Stimulated activated naive B cell treated with anti-CD40 and anti-IgM and Interleukin-4, amounts not matched to agents 10 μg/mL and 1 μg/mL and 100 μg/mL, for 72 hours (primary cell): ENCODE measurements around the gene TMEM151A.
"Not testable (repeated sequence)": the region's sequence is repeated elsewhere in the genome, so short reads cannot be mapped to it uniquely, and the experiment has no call there.

Experiments used
- ATAC-seq, 2 donors: fragments of 150-1000 bp; cut with Tn5 transposase; replicated peaks; 2 replicates each; pipeline ENCODE4 v1.10.0; 2021; ENCODE audit warnings: moderate library complexity in 1 of 2
- DNase-seq: peaks from one replicate; pipeline ENCODE4 v3.0.0; 2021
- H3K27ac Mint-ChIP-seq: one replicate; pipeline ENCODE4 v1.8.0; 2022; ENCODE audit warnings: mild to moderate bottlenecking, mixed read lengths
- H3K27me3 Mint-ChIP-seq, 2 donors: one replicate each; pipeline ENCODE4 v1.8.0; 2022; ENCODE audit warnings: mixed read lengths in 2 of 2
- H3K36me3 Mint-ChIP-seq, 2 donors: one replicate each; pipeline ENCODE4 v1.8.0; 2022; ENCODE audit warnings: mixed read lengths in 2 of 2, mild to moderate bottlenecking in 1 of 2
- H3K4me1 Mint-ChIP-seq, 2 donors: one replicate each; pipeline ENCODE4 v1.8.0; 2022; ENCODE audit warnings: mixed read lengths in 2 of 2, mild to moderate bottlenecking in 1 of 2
- H3K4me3 Mint-ChIP-seq, 2 donors: one replicate each; pipeline ENCODE4 v1.8.0; 2022; ENCODE audit warnings: mild to moderate bottlenecking in 2 of 2, mixed read lengths in 2 of 2, moderate library complexity in 1 of 2
- H3K9me3 Mint-ChIP-seq, 2 donors: one replicate each; pipeline ENCODE4 v1.8.0; 2022; ENCODE audit warnings: mixed read lengths in 2 of 2, mild to moderate bottlenecking in 1 of 2

TMEM151A gene

DNA sequence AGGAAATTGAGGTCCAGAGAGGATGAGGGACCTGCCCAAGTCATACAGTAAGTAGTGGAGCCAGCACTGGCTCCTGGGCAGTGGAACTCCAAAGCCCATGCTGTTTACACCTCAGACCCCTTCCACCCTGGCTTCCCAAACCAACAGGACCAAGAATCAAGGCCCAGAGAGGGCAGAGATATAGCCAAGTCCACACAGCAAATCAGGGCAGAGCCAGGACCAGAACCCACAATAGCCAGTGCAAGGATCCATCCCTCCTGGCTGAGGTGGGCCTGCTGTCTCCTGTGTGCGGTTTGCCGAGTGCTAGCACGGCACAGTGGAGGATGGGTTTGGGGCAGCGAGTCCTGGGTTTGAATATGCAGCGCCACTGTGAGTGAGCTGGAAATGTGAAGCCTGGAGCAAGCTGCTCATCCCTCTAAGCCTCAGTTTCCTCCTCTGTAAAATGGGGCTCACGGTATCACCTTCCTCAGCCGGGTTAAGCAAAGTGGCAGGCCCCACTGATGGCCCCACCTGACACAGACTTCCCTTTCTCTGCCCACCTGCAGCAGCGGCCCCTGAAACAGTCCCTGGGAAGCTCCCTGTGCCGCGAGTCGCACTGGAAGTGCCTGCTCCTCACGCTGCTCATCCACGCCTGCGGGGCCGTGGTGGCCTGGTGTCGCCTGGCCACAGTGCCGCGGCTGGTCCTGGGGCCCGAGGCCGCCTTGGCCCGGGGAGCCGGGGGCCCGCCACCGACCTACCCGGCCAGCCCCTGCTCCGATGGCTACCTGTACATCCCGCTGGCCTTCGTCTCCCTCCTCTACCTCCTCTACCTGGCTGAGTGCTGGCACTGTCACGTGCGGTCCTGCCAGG lies 2.3 kb downstream of the TMEM151A start:
- Mint-ChIP-seq H3K27me3 (peaks cover 22 to 27% of the 10 kb centered on the region in 2 donors), H3K4me3 (no peak overlapping the region), H3K27ac (no peak overlapping the region), H3K4me1 (peaks cover 13 to 14% of the 10 kb centered on the region in 2 donors), H3K36me3 (no peaks in the 10 kb centered on the region), H3K9me3 (no peaks in the 10 kb centered on the region)
- no peak for ATAC-seq
- DNase-seq: no peak

DNA sequence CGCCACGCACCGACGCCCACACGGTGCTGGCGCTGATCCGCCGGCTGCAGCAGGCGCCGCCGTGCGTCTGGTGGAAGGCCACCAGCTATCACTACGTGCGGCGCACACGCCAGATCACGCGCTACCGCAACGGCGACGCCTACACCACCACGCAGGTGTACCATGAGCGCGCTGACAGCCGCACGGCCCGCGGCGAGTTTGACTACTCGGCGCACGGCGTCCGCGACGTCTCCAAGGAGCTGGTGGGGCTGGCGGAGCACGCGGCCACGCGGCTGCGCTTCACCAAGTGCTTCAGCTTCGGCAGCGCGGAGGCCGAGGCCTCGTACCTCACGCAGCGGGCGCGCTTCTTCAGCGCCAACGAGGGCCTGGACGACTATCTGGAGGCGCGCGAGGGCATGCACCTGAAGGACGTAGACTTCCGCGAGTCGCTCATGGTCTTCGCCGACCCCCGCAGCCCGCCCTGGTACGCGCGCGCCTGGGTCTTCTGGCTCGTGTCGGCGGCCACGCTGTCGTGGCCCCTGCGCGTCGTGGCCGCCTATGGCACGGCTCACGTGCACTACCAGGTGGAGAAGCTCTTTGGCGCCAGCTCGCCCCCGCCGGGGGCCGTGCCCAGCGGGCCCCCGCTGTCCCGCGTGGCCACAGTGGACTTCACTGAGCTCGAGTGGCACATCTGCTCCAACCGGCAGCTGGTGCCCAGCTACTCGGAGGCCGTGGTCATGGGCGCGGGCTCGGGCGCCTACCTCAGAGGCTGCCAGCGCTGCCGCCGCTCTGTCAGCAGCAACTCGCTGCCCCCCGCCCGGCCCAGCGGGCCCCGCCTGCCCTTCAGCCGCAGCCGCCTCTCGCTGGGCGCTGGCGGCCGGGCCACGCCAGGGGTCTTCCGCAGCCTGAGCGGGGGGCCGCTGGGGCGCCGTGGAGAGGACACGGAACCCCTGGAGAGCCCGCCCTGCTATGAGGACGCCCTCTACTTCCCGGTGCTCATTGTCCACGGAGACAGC lies 3.2 kb downstream of the TMEM151A start:
- DNase-seq (no peak), ATAC-seq (no peak)
- no peaks in the 10 kb centered on the region for H3K9me3 Mint-ChIP-seq
- no peak overlapping the region for H3K4me3 Mint-ChIP-seq
- H3K27ac Mint-ChIP-seq: no peak overlapping the region
- H3K36me3 Mint-ChIP-seq: no peaks in the 10 kb centered on the region
- peaks cover 5 to 9% of the 10 kb centered on the region in 2 donors for H3K4me1 Mint-ChIP-seq
- peaks cover 22 to 27% of the 10 kb centered on the region in 2 donors for H3K27me3 Mint-ChIP-seq

DNA sequence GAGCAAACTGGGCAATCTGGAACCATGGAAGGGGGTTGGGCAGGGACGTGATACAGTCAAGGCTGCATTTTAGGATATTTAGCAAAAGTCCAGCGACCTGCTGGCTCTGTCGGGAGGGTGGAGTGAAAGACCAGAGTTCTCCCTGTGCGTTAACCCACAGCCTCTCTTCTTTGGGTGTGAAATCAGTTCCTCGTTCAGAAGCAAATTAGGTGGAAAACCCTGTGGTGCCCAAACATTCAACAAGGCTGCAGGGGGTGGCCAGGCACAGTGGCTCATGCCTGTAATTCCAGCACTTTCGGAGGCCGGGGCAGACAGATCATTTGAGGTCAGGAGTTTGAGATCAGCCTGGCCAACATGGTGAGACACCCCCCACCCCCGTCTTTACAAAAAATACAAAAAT lies 5.9 kb downstream of the TMEM151A start:
- no peak for ATAC-seq
- Mint-ChIP-seq H3K27ac (no peak overlapping the region), H3K36me3 (no peaks in the 10 kb centered on the region), H3K4me3 (no peak overlapping the region), H3K27me3 (peaks cover 22 to 24% of the 10 kb centered on the region in 2 donors), H3K4me1 (peaks cover 0 to 5% of the 10 kb centered on the region in 2 donors), H3K9me3 (no peaks in the 10 kb centered on the region)
- no peak for DNase-seq

DNA sequence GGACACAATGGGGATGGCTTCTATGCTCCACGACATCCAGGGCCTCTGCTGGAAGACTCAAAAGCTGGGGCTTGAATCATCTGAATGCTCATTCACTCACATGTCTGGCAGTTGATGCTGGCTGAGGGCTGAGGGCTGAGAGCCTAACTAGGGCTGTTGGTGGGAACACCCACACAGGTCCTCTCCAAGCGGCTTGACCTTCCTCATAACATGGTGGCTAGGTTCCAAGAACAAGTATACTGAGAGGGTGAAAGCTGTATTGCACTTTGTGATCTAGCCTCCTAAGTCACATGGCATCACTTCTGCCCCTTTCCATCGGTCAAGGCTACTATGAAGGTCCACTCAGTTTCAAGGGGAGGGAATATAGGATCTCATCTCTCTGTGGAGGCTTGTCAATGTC lies 7.5 kb downstream of the TMEM151A start:
- ATAC-seq (no peak), DNase-seq (no peak)
- peaks cover 10 to 11% of the 10 kb centered on the region in 2 donors for H3K27me3 Mint-ChIP-seq
- H3K27ac Mint-ChIP-seq: no peak overlapping the region
- no peak overlapping the region for H3K4me3 Mint-ChIP-seq
- H3K9me3 Mint-ChIP-seq: no peaks in the 10 kb centered on the region
- no peaks in the 10 kb centered on the region for H3K36me3 Mint-ChIP-seq
- H3K4me1 Mint-ChIP-seq: peaks cover 0 to 2% of the 10 kb centered on the region in 2 donors

DNA sequence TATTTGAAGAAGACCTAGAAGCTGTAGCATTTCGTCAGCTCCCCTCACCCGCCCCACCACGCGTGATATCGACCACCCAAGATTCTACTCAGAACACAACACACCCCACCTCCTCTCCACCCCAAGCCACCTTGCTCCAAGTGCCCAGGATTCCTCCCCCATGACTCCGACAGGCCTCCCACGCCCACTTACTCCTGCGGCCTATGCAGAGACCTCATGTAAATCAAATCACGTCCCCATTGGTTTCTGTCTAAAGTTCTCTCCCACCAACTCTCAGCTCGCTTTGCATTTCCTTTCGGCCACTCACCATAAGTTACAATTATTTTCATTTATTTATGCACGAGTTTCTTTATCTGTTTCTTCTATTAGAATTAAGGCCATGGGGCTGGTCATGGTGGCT lies 11.0 kb downstream of the TMEM151A start:
- ATAC-seq (no peak), DNase-seq (no peak)
- no peaks in the 10 kb centered on the region for H3K36me3 Mint-ChIP-seq
- no peaks in the 10 kb centered on the region for H3K9me3 Mint-ChIP-seq
- H3K4me1 Mint-ChIP-seq: peaks cover 0 to 2% of the 10 kb centered on the region in 2 donors
- H3K27me3 Mint-ChIP-seq: peaks cover 6 to 11% of the 10 kb centered on the region in 2 donors
- no peak overlapping the region for H3K4me3 Mint-ChIP-seq
- no peak overlapping the region for H3K27ac Mint-ChIP-seq

DNA sequence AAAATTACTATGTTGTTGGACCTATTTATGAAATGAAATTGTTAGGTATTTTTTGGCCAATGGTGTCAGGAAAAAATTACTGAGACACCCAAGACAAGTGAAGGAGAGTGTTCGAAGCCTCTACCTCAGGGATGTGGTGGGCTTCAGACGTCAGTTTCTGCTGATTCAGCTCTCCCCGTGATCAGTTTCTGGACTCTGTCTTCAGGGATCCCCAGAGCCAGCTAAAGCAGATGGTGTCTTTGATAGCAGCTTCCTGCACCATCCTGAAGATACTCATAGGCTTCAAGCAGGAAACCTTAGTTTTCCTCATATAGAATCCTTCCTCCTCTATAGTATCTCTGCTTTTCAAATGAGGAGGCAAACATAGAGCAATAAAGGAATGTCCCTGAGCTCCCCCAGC lies 17.8 kb downstream of the TMEM151A start:
- Mint-ChIP-seq H3K27ac (no peak overlapping the region), H3K9me3 (no peaks in the 10 kb centered on the region), H3K27me3 (peaks cover 4 to 13% of the 10 kb centered on the region in 2 donors), H3K4me3 (no peak overlapping the region), H3K36me3 (no peaks in the 10 kb centered on the region), H3K4me1 (peaks cover 8 to 18% of the 10 kb centered on the region in 2 donors)
- DNase-seq (no peak), ATAC-seq (no peak)

DNA sequence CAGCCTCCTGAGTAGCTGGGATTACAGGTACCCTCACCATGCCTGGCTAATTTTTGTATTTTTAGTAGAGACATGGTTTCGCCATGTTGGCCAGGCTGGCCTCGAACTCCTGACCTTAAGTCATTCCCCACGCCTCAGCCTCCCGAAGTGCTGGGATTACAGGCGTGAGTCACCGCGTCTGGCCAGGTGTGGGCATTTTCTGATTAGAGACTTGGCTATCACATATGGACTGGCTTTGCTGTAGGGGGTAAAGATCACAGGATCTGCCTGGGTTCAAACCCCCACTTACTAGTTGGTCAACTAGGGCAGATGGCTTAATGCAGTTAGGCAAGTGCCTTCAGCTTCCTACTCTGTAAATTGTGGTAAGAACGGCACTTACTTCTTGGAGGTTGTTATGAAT lies 18.6 kb downstream of the TMEM151A start:
- DNase-seq: no peak
- H3K4me1 Mint-ChIP-seq: peaks cover 8 to 18% of the 10 kb centered on the region in 2 donors
- H3K27me3 Mint-ChIP-seq: peaks cover 4 to 6% of the 10 kb centered on the region in 2 donors
- H3K4me3 Mint-ChIP-seq: no peak overlapping the region
- no peaks in the 10 kb centered on the region for H3K36me3 Mint-ChIP-seq
- no peak for ATAC-seq
- H3K9me3 Mint-ChIP-seq: no peaks in the 10 kb centered on the region
- H3K27ac Mint-ChIP-seq: no peak overlapping the region

DNA sequence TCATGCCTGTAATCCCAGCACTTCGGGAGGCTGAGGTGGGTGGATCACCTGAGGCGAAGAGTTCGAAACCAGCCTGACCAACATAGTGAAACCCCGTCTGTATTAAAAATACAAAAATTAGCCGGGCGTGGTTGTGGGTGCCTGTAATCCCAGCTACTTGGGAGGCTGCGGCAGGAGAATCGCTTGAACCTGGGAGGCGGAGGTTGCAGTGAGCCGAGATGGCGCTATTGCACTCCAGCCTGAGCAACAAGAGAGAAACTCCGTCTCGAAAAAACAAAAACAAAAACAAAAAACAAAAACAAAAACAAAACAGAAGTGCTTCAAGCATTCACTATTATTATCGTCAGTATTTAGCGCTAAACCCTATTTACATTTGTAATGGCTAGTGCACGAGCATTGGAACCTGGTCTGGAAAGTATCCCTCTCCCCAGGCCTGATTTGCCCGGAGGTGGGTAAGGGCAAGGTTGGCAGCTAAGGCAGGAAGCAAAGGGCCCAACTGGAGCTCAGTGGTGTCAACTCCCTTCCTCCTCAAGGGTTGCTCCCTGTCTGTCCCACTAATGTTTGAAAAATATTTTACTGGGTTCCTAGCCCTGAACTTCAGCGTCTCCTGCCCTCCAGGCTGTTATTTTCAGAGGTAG lies 19.2 kb downstream of the TMEM151A start:
- not testable (repeated sequence) for H3K4me3 Mint-ChIP-seq

DNA sequence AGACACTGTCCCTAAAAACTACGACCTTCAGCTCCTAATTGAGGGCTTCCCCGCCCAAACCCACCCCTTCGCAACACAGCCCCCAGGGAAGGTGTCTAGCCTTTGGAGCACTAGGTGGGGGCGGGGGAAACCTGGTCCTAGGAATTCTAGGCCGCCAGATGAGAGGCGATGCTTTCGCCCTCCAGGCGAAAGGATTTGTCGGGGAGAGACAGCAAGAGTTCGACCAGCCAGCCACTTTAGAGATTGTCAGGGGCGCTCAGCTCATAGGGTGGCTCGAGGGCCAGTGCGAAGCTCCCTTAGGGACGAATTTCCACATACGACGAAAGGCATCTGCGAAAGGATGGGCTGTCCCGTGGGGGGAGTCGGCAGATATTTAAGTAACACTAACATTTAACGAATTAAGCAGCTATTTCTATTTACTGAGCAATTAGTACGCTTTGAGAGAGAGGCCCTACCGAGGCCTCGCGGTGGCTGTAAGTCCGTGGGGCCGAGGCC lies 19.8 kb downstream of the TMEM151A start:
- ATAC-seq: peak in 1 of 2 donors; percentile 58
- peak overlapping the region; percentile 95 for H3K27ac Mint-ChIP-seq
- DNase-seq: no peak
- H3K27me3 Mint-ChIP-seq: peaks cover 4 to 6% of the 10 kb centered on the region in 2 donors
- no peaks in the 10 kb centered on the region for H3K9me3 Mint-ChIP-seq
- peak overlapping the region; percentile 91 to 92 for H3K4me3 Mint-ChIP-seq
- H3K4me1 Mint-ChIP-seq: peaks cover 8 to 18% of the 10 kb centered on the region in 2 donors
- no peaks in the 10 kb centered on the region for H3K36me3 Mint-ChIP-seq

More for the DNA sequence above, 19.2 kb downstream of the TMEM151A start:
- H3K36me3 Mint-ChIP-seq, H3K9me3 Mint-ChIP-seq, H3K27ac Mint-ChIP-seq, H3K27me3 Mint-ChIP-seq, DNase-seq, ATAC-seq: not testable (repeated sequence)
- peaks cover 8 to 18% of the 10 kb centered on the region in 2 donors for H3K4me1 Mint-ChIP-seq

DNA sequence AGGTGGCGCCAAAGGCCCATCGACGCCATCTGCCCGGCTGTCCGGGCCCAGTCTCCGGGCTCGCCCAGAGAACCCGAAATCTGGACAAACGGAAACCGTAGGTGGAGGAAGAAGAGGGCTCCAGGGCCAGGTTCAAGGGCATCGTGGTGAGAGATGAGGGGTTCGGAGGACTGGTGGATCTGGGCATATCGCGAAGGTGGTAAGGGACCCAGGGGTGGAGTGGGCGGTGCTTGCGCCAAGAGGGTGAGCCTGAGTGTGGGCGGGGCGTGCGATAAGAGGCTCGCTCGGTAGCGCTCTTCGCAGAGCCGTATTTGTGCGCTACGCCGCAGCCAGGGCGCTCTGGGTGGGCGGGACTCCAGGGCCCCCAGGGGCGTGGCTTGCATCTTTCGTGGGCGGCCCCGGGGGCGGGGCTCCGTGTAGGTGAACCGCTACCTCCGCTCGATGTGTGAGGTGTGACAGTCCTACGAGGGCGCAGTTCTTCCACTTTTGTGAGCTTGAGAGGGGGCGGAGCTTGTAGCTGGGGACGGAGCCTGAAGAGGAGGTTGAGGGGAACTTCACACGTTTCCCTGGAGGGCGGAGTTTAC lies 20.4 kb downstream of the TMEM151A start:
- Mint-ChIP-seq H3K9me3 (no peaks in the 10 kb centered on the region), H3K4me1 (peaks cover 8 to 19% of the 10 kb centered on the region in 2 donors), H3K27ac (peak overlapping the region; percentile 95), H3K4me3 (peak overlapping the region; percentile 91 to 92), H3K36me3 (no peaks in the 10 kb centered on the region), H3K27me3 (peaks cover 4 to 6% of the 10 kb centered on the region in 2 donors)
- ATAC-seq: peak; percentile 78 to 82
- DNase-seq: peak; percentile 94

DNA sequence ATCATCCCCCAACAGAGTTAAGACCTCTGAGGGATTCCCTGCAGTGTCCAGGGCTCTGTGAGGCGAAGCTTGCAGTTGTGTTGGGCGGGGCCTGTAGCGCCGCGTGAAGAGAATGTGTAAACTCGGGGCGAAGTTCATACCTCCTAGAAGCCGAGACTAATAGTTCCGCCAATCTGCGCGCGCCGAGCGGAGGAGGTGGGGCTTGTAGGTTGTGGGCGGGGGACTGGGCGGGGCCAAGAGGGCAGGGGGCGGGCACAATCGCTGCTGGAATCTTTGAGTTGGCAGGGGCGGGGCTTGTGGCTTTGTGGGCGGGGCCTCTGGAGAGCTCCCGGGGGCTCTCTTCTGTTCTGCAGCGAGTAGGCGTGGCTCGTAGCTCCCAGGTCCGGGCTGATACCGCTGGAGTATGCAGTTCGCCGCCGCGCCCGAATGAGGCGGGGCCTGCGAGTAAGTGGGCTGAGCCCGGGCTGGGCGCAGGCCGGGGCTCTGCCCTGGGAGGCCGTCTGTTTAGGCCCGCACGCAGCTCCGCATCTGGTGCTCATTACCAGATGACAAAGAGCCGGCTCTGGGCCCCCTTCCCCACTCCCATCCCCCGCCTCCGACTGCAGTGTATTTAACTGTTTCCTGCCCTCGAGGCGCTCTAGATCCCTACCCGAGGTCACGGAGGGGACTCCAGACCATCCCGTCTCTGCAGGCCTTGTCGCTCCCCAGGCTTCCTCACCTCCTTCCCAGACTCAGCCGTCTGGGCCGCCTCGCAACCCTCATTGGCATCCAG lies 21.0 kb downstream of the TMEM151A start:
- peak; percentile 89 for DNase-seq
- Mint-ChIP-seq H3K9me3 (no peaks in the 10 kb centered on the region), H3K27me3 (peaks cover under 1 to 1% of the 10 kb centered on the region in 2 donors), H3K4me1 (peaks cover 14 to 26% of the 10 kb centered on the region in 2 donors), H3K36me3 (no peaks in the 10 kb centered on the region), H3K4me3 (peak overlapping the region; percentile 91 to 92), H3K27ac (peak overlapping the region; percentile 95)
- ATAC-seq: peak; percentile 74 to 76

DNA sequence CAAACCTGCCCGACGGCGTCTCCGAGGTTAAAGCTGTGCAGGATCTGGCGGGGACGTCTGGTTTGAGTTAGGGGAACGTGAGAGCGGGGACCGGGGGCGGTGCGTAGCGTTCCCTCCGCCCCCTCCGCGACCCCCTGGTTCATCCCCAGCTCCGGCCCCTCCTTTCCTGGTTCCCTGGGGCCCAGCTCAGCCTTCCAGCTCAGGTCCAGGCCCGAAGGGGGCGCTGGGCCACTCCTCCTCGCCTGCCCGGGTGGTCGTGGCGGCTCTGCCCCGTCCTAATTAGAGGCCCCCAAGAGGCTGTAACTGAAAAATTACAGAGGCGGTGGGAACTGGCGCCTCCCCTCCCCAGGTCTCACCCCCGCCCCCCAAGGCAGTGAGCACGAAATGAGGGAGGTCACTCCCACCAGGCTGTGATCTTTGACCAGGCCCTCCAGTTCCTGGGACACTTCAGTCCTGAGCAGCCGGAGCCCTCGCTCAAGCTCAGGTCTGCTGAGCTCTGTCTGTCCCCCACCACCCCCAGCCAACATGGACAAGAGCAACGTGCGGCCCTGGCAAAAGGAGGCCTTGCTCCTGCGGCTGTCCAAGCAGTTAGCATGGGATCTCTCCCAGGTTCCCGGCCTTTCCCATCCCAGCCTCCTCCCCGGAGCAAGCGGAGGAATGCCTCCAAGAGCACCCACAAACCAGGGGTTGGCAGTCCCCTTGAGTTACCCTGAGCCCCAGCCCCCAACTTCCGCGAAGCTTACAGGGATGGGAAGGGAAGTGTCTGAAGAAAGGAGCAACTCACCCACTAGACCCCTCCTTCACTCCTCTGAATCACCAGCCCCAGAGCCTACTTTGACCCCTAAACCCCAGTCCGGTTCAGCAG lies 21.9 kb downstream of the TMEM151A start:
- H3K4me3 Mint-ChIP-seq: peak overlapping the region; percentile 91 to 92
- no peaks in the 10 kb centered on the region for H3K36me3 Mint-ChIP-seq
- DNase-seq (no peak), ATAC-seq (no peak)
- H3K9me3 Mint-ChIP-seq: no peaks in the 10 kb centered on the region
- peak overlapping the region; percentile 56 for H3K27ac Mint-ChIP-seq
- peaks cover 20 to 34% of the 10 kb centered on the region in 2 donors for H3K4me1 Mint-ChIP-seq
- no peaks in the 10 kb centered on the region for H3K27me3 Mint-ChIP-seq
